Spleen (tissue), 11 donors: ENCODE data around the gene ARVCF. TPM values are rescaled to one million over a fixed set of nuclear protein-coding genes. Genes with fewer than 3 reads are reported as not detected.

Source experiments
- DNase-seq: peaks from one replicate; pipeline ENCODE4 v3.0.0-alpha.2; 2020
- H3K27ac ChIP-seq, 8 donors: fragments of 200-600 bp; sonication (generic) in 7 of 8; 1 replicate in 4 of 8; 2 replicates in 4 of 8; pipeline versions ENCODE4 v1.5.0 to v1.8.0; 2016 to 2021; ENCODE audit warnings: inconsistent platforms in 4 of 8, mild to moderate bottlenecking in 4 of 8, moderate library complexity in 1 of 8
- H3K27me3 ChIP-seq, 7 donors: fragments of 200-600 bp; sonication (generic) in 6 of 7; replicated peaks in 1 of 7; 1 replicate in 4 of 7; 2 replicates in 3 of 7; pipeline versions ENCODE4 v1.5.0 to v1.8.0; 2016 to 2021; ENCODE audit warnings: inconsistent platforms in 3 of 7, mild to moderate bottlenecking in 1 of 7
- H3K36me3 ChIP-seq, 6 donors: fragments of 200-600 bp; sonication (generic) in 5 of 6; 1 replicate in 4 of 6; 2 replicates in 2 of 6; pipeline versions ENCODE4 v1.5.0 to v1.8.0; 2016 to 2021; ENCODE audit warnings: inconsistent platforms in 2 of 6
- H3K4me1 ChIP-seq, 6 donors: fragments of 200-600 bp; sonication (generic) in 5 of 6; 1 replicate in 3 of 6; 2 replicates in 3 of 6; pipeline versions ENCODE4 v1.5.0 to v1.8.0; 2016 to 2021; ENCODE audit warnings: inconsistent platforms in 3 of 6
- H3K4me3 ChIP-seq, 8 donors: fragments of 200-600 bp; sonication (generic) in 7 of 8; 1 replicate in 4 of 8; 2 replicates in 4 of 8; pipeline versions ENCODE4 v1.5.0 to v1.8.0; 2016 to 2021; ENCODE audit warnings: inconsistent platforms in 4 of 8, mild to moderate bottlenecking in 4 of 8, moderate library complexity in 2 of 8
- H3K9me3 ChIP-seq, 8 donors: fragments of 200-600 bp; sonication (generic) in 7 of 8; 1 replicate in 4 of 8; 2 replicates in 4 of 8; pipeline versions ENCODE4 v1.5.0 to v1.8.0; 2016 to 2021; ENCODE audit warnings: inconsistent platforms in 4 of 8
- CTCF ChIP-seq, 11 experiments: fragments of 200-600 bp in 7 of 11; fragments of 450-650 bp in 4 of 11; sonication (generic) in 4 of 11; IDR thresholded peaks in 8 of 11; conservative IDR thresholded peaks in 3 of 11; 1 replicate in 7 of 11; 2 replicates in 4 of 11; pipeline versions ENCODE4 v1.4.0 to v1.8.0; 2016 to 2021; ENCODE audit warnings: antibody characterized with exemption in 11 of 11, inconsistent platforms in 4 of 11, mild to moderate bottlenecking in 1 of 11
- POLR2A ChIP-seq, 3 donors: fragments of 450-650 bp; IDR thresholded peaks; one replicate each; pipeline ENCODE4 v1.5.1; 2017; ENCODE audit warnings: antibody characterized with exemption in 3 of 3, mild to moderate bottlenecking in 1 of 3
- POLR2AphosphoS5 ChIP-seq, 3 donors: sonication (generic); formaldehyde crosslinking; IDR thresholded peaks; one replicate each; pipeline ENCODE4 v1.5.1; 2017; ENCODE audit warnings: antibody characterized with exemption in 3 of 3
- WGBS, 5 donors: extraction: QIAGEN DNeasy Blood & Tissue Kit in 3 of 5; methylation state at CpG; one replicate each; pipeline versions ENCODE4 v1.1.5 to v1.1.7; 2013 to 2018; 5-methylcytosine and 5-hydroxymethylcytosine counted together
- intact Hi-C: fragments of 100-400 bp; cut with DNase I; formaldehyde crosslinking; loops from one replicate; pipeline ENCODE4 v1.15.0; 2023; ENCODE audit warnings: low total_unique reads
- polyA plus RNA-seq, 3 donors: library from polyadenylated mRNA; stranded (reverse); fragments of 200-250 nt; gene quantifications; one replicate each; pipeline ENCODE4 v1.2.1, GENCODE V29; 2013
- total RNA-seq, 7 donors: library from RNA; depleted of rRNA in 3 of 7; stranded (reverse); fragments of >200 nt in 3 of 7; fragmentation: NEBNext Ultra II Directional in 4 of 7; extraction: Animal tissue kit (Norgen Biotek cat#: 25700) in 4 of 7; gene quantifications; one replicate each; pipeline versions ENCODE4 v1.1.0 to v1.2.1, GENCODE V29; 2016 to 2021
- donor health status: healthy with polysubstance abuse.
- donor health status: DM: no; HTN: no; CAD: no; lungs with moderate emphysema.
- donor health status: DM: no; HTN: no; CAD: no.
- donor health status: Bipolar disorder and iron deficiency.
- donor health status: healthy.
- donor health status: DM: no; HTN: no; CAD: no.
- donor health status: DM: yes; HTN: yes; CAD: no.

ARVCF gene
- total and polyA plus RNA-seq, 10 donors = 9.4 to 96.7 (median 27.6) TPM

DNA sequence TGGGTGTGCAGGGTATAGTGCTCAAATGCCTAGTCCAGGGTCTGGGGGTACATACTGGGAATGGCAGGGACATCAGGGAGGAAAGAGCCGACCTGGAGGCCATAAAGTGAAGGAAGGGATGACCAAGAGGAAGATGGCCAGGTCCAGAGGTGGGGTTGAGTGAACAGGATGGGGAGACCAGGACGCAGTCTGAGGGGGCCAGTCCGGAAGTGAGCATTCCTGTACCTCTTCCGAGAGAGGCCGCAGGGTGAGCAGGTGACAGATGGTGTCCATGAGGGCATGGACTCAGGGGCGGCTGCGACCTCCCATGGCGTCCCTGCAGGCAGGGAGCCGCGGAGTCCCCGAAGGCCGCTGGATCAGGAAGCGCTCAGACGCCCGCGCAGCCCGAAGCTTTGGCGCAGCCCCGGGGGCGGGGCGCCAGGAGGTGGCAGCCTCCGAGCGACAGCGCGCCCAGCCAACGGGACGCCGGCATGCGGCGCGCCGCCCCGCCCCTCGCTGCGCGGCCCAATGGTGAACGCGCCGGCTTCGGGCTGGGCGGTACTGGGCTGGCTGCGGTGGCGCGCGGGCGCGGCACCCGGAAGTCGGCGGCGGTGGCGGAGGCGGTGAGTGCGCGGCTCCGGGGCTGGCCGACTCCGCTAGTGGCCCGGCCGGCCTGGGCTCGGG is 4.0 kb upstream of the ARVCF start, which contains the start of gene TANGO2:
TANGO2 (plus strand) TSS at position 578 of the 663 bp plus-strand sequence. CDS start 15,689 bp downstream, outside the sequence.
- peak within 1 kb of the TSS; percentile 83 to 95 (median 90) for H3K27ac ChIP-seq
- H3K9me3 ChIP-seq = no peaks in the 10 kb centered on the region
- peaks cover 0 to 20% (median 0%) of the 10 kb centered on the region in 7 donors for H3K27me3 ChIP-seq
- H3K4me1 ChIP-seq = peaks cover 19 to 86% (median 58%) of the 10 kb centered on the region in 6 donors
- peak; percentile 97 for DNase-seq
- intact Hi-C loops = no loop called here
- H3K36me3 ChIP-seq = peaks cover 0 to 24% (median 0%) of the 10 kb centered on the region in 6 donors
- TF ChIP-seq POLR2A (IDR thresholded peaks at IDR 0.05) (peak in 2 of 3 donors; percentile 54 to 70), CTCF (IDR thresholded peaks at IDR 0.05 in 8 of 11, conservative IDR thresholded peaks at IDR 0.05 in 3 of 11) (peak in 2 of 11 experiments; percentile 11 to 17), POLR2AphosphoS5 (IDR thresholded peaks at IDR 0.05) (peak; percentile 91 to 93 (median 92))
- H3K4me3 ChIP-seq = peak within 1 kb of the TSS; percentile 50 to 97 (median 88)
- 0 to 2% (median 1%) methylated on average over 26 to 61 of the region's 61 CpGs for WGBS, 5 donors

DNA sequence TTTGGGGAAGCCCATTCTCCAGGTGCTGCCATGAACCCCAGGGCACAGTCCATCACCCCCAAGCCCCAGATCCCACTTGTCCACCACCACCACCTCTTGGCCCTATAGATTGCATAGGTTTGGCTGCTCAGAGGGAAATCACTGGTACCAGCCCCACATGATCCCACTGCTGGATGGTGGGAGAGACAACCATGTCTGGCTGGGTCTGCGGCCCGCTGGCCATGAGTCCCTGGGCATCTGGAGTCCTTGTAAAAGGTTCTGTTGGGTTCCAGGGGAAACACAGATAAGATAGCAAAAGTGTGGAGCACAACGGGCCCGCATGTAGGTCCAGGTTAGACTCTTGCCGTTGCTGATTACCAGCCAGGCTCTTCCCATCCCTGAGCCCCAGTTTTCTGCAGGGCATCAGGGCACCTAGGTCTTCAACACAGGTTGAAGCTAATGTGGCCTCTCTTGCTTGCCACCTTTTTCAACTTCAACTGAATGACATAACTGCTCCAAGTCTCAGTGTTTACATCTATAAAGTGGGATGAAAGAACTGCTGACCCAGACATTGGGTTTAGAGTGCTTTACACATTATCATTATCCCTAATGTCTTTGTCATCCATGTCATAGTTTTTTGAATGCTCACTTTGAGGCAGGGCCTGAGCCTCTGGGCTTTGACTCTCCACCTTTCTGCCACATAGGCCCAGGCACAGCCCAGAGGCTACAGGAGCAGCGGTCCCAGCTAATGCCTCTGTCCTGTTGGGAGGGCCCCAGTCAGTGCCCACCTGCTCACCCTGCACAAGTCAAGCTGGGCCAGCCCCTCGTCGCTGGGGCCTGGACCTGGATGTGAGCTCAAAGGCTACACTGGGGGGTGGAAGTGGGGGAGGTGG is 3.3 kb upstream of the ARVCF start:
- WGBS, 5 donors = 68 to 79% (median 78%) methylated on average over 6 to 8 of the region's 8 CpGs
- peak; percentile 84 for DNase-seq
- peak overlapping the region in 7 of 8 donors; percentile 12 to 97 (median 86) for H3K4me3 ChIP-seq

GRCh38 chr22:20018001-20018400 is 1.4 kb upstream of the ARVCF start:
- no peak for TF ChIP-seq CTCF (IDR thresholded peaks at IDR 0.05 in 8 of 11, conservative IDR thresholded peaks at IDR 0.05 in 3 of 11)
- no peak for TF ChIP-seq POLR2AphosphoS5 (IDR thresholded peaks at IDR 0.05)
- no peak for TF ChIP-seq POLR2A (IDR thresholded peaks at IDR 0.05)
- intact Hi-C loops = no loop called here
- WGBS, 5 donors = 89 to 95% (median 93%) methylated on average over 4 to 5 of the region's 5 CpGs
- no peak for DNase-seq
- H3K27ac ChIP-seq = no peak overlapping the region
- peaks cover 23 to 86% (median 57%) of the 10 kb centered on the region in 6 donors for H3K4me1 ChIP-seq
- H3K9me3 ChIP-seq = no peaks in the 10 kb centered on the region
- H3K36me3 ChIP-seq = no peaks in the 10 kb centered on the region
- H3K4me3 ChIP-seq = peak overlapping the region in 2 of 8 donors; percentile 95 to 99
- peaks cover 0 to 33% (median 0%) of the 10 kb centered on the region in 7 donors for H3K27me3 ChIP-seq

More for the DNA sequence above, 3.3 kb upstream of the ARVCF start:
- H3K9me3 ChIP-seq = no peaks in the 10 kb centered on the region
- H3K36me3 ChIP-seq = peaks cover 0 to 16% (median 0%) of the 10 kb centered on the region in 6 donors
- H3K4me1 ChIP-seq = peaks cover 19 to 86% (median 60%) of the 10 kb centered on the region in 6 donors
- H3K27ac ChIP-seq = peak overlapping the region in 7 of 8 donors; percentile 74 to 95 (median 92)
- H3K27me3 ChIP-seq = peaks cover 0 to 27% (median 0%) of the 10 kb centered on the region in 7 donors
- TF ChIP-seq POLR2A (IDR thresholded peaks at IDR 0.05) (no peak), POLR2AphosphoS5 (IDR thresholded peaks at IDR 0.05) (no peak), CTCF (IDR thresholded peaks at IDR 0.05 in 8 of 11, conservative IDR thresholded peaks at IDR 0.05 in 3 of 11) (no peak)
- intact Hi-C loops = no loop called here
